Smooth muscle cell (in vitro differentiated cells): Measurements from ENCODE around the gene NELFB. TPM values are rescaled to one million over a fixed set of nuclear protein-coding genes. Genes with fewer than 3 reads are reported as not detected.

Experiments used
- DNase-seq: peaks from one replicate; lab custom pipeline; 2025; ENCODE audit not compliant: unreplicated experiment; lab: John Stamatoyannopoulos, UW
- H2AFZ ChIP-seq: fragments of 200-600 bp; sonication (generic); 2 replicates; pipeline ENCODE4 v1.6.0; 2016; ENCODE audit warnings: antibody characterized with exemption, low read depth, mild to moderate bottlenecking
- H3F3A ChIP-seq: fragments of 200-600 bp; sonication (generic); 2 replicates; pipeline ENCODE4 v1.6.0; 2017; ENCODE audit warnings: antibody characterized with exemption, low read depth
- H3K27ac ChIP-seq: fragments of 200-600 bp; sonication (generic); 2 replicates; pipeline ENCODE4 v1.5.1; 2016; ENCODE audit warnings: low read depth, mild to moderate bottlenecking
- H3K27me3 ChIP-seq: fragments of 200-600 bp; sonication (generic); 2 replicates; pipeline ENCODE4 v1.6.1; 2016; ENCODE audit warnings: low read depth, mild to moderate bottlenecking
- H3K36me3 ChIP-seq: fragments of 200-600 bp; sonication (generic); 2 replicates; pipeline ENCODE4 v1.5.1; 2016; ENCODE audit warnings: low read depth
- H3K4me1 ChIP-seq: fragments of 200-600 bp; sonication (generic); 2 replicates; pipeline ENCODE4 v1.5.1; 2016; ENCODE audit warnings: low read depth
- H3K4me2 ChIP-seq: fragments of 200-600 bp; sonication (generic); 2 replicates; pipeline ENCODE4 v1.6.0; 2016; ENCODE audit warnings: mild to moderate bottlenecking
- H3K4me3 ChIP-seq: fragments of 200-600 bp; sonication (generic); 2 replicates; pipeline ENCODE4 v1.5.1; 2016; ENCODE audit warnings: mild to moderate bottlenecking
- H3K79me2 ChIP-seq: fragments of 200-600 bp; sonication (generic); 2 replicates; pipeline ENCODE4 v1.6.0; 2016; ENCODE audit warnings: low read depth, mild to moderate bottlenecking
- H3K9ac ChIP-seq: fragments of 200-600 bp; sonication (generic); 2 replicates; pipeline ENCODE4 v1.6.0; 2016; ENCODE audit warnings: low read depth
- H3K9me3 ChIP-seq: fragments of 200-600 bp; sonication (generic); replicated peaks from 2 replicates; pipeline ENCODE4 v1.5.1; 2016; ENCODE audit warnings: low read depth
- H4K20me1 ChIP-seq: fragments of 200-600 bp; sonication (generic); 2 replicates; pipeline ENCODE4 v1.6.0; 2016; ENCODE audit warnings: low read depth
- CTCF ChIP-seq: fragments of 200-600 bp; sonication (generic); IDR thresholded peaks from 2 replicates; pipeline ENCODE4 v1.5.1; 2017; ENCODE audit warnings: borderline replicate concordance, mild to moderate bottlenecking, antibody characterized with exemption; ENCODE audit not compliant: insufficient read depth, poor library complexity, severe bottlenecking
- WGBS: methylation state at CpG from one replicate; pipeline ENCODE4 v1.1.7; 2016; ENCODE audit warnings: low lambda C conversion rate; 5-methylcytosine and 5-hydroxymethylcytosine counted together
- polyA plus RNA-seq: library from polyadenylated mRNA; unstranded; fragments of >200 nt; fragmentation: Nextera tagmentation; extraction: Ambion mirVana; gene quantifications from 2 replicates; pipeline ENCODE4 v1.2.1, GENCODE V29; 2016
- total RNA-seq: library from RNA; depleted of rRNA; stranded (reverse); fragments of >200 nt; gene quantifications from 2 replicates; pipeline ENCODE4 v1.2.3, GENCODE V29; 2014

NELFB gene
- total and polyA plus RNA-seq, 2 experiments from 2014 or later, result 23.3 to 60.9 TPM

GRCh38 chr9:137218212-137218753, 36.8 kb upstream of the NELFB start:
- peak overlapping the region; percentile 33 for H3K4me2 ChIP-seq
- H3K9me3 ChIP-seq, result no peaks in the 10 kb centered on the region
- H4K20me1 ChIP-seq, result no peaks in the 10 kb centered on the region
- H3K27ac ChIP-seq, result peak overlapping the region; percentile 2
- H3K36me3 ChIP-seq, result no peaks in the 10 kb centered on the region
- H3K4me1 ChIP-seq, result peaks cover 8% of the 10 kb centered on the region
- no peak for DNase-seq
- H3K79me2 ChIP-seq, result no peaks in the 10 kb centered on the region
- no peak overlapping the region for H3K4me3 ChIP-seq
- H3K27me3 ChIP-seq, result no peaks in the 10 kb centered on the region
- H3F3A ChIP-seq, result no peaks in the 10 kb centered on the region
- no peak for TF ChIP-seq CTCF
- H2AFZ ChIP-seq, result no peak overlapping the region
- no peak overlapping the region for H3K9ac ChIP-seq
- 94% methylated on average over 29 of the region's 30 CpGs for WGBS

DNA sequence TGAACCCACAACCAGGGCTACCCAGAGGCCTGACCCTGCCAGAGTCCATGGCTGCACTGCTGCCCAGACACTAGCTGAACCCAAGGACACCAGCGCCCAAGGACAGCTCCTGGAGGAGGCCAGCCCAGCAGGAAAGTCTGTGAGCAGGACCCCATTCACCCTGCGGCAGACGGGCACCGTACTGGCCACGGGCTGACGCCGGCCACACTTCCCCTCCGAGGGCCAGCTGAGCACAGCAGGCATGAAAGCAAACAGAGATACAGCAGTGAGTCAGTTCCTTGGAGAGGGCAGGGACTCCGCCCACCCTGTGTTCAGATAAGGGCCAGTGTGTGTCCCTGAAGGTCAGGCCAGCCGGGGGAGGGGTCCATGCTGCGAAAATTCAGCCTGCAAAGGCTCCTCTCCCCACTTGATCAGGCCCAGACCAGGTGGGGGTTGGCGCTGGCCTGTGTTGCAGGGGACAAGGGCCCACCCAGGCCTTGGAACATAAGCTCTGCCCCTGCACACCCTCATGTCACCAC, 36.3 kb upstream of the NELFB start:
- H3K4me3 ChIP-seq, result no peak overlapping the region
- no peak overlapping the region for H3K9ac ChIP-seq
- no peak overlapping the region for H2AFZ ChIP-seq
- no peaks in the 10 kb centered on the region for H4K20me1 ChIP-seq
- whole genome bisulfite sequencing, result 28% methylated on average over 12 of the region's 12 CpGs
- no peaks in the 10 kb centered on the region for H3K79me2 ChIP-seq
- peaks cover 8% of the 10 kb centered on the region for H3K4me1 ChIP-seq
- H3F3A ChIP-seq, result no peaks in the 10 kb centered on the region
- H3K36me3 ChIP-seq, result no peaks in the 10 kb centered on the region
- no peaks in the 10 kb centered on the region for H3K9me3 ChIP-seq
- no peak for TF ChIP-seq CTCF
- peak overlapping the region; percentile 2 for H3K27ac ChIP-seq
- no peak for DNase-seq
- H3K4me2 ChIP-seq, result peak overlapping the region; percentile 33
- H3K27me3 ChIP-seq, result no peaks in the 10 kb centered on the region

DNA sequence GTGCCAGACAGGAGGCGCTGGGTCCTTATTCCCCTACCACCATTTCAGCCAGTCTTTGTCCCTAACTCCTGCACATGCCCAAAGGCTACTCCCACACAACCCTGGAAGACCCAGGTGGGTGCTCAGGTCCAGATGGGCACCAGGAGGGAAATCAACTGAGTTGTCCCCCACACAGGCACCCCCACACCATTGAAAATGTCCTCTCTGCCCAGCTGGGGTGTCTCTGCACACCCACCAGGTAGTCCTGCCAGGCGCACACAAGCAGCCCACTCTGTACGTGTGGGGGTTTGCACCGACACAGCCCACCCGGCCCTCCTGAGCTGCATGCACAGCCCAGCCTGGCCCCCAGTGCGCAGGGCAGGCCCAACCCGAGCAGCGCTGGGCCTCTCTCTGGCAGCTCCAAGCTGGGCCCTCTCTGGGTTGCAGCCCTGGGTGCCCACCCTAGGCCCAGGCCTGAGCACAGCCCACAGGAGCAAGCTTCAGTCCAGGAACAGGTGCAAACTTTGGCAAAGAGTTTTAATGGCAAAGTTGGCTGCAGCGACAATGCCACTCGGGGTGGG, 35.3 kb upstream of the NELFB start:
- Histone ChIP-seq H3F3A (no peaks in the 10 kb centered on the region), H3K79me2 (no peaks in the 10 kb centered on the region), H3K27me3 (no peaks in the 10 kb centered on the region), H3K9me3 (no peaks in the 10 kb centered on the region), H2AFZ (no peak overlapping the region), H3K4me2 (no peak overlapping the region), H3K9ac (no peak overlapping the region), H3K4me3 (no peak overlapping the region), H3K36me3 (no peaks in the 10 kb centered on the region), H3K27ac (no peak overlapping the region), H3K4me1 (peaks cover 8% of the 10 kb centered on the region), H4K20me1 (no peaks in the 10 kb centered on the region)
- no peak for DNase-seq
- 94% methylated on average over 10 of the region's 10 CpGs for WGBS
- TF ChIP-seq CTCF, result no peak
